Left renal cortex interstitium (tissue), 4 donors: ENCODE data around the gene THAP11. TPM values are rescaled to one million over a fixed set of nuclear protein-coding genes. Genes with fewer than 3 reads are reported as not detected.
A peak's percentile ranks its signal among the peaks of the same experiment; 100 is the strongest.
"Not testable (repeated sequence)": the region's sequence is repeated elsewhere in the genome, so short reads cannot be mapped to it uniquely, and the experiment has no call there.

ENCODE experiments used
- DNase-seq, 4 donors: peaks; one replicate each; pipeline ENCODE4 v3.0.0-alpha.2; 2013; ENCODE audit warnings: low read depth in 4 of 4, low spot score in 2 of 4, missing footprints in 1 of 4
- polyA plus RNA-seq, 4 donors: library from polyadenylated mRNA; unstranded; fragments of 120-200 nt; gene quantifications; one replicate each; pipeline ENCODE4 v1.2.1, GENCODE V29; 2013; ENCODE audit not compliant: insufficient read length in 4 of 4

THAP11 gene
- polyA plus RNA-seq, 4 donors = 26.8 to 40.0 (median 32.0) TPM

DNA sequence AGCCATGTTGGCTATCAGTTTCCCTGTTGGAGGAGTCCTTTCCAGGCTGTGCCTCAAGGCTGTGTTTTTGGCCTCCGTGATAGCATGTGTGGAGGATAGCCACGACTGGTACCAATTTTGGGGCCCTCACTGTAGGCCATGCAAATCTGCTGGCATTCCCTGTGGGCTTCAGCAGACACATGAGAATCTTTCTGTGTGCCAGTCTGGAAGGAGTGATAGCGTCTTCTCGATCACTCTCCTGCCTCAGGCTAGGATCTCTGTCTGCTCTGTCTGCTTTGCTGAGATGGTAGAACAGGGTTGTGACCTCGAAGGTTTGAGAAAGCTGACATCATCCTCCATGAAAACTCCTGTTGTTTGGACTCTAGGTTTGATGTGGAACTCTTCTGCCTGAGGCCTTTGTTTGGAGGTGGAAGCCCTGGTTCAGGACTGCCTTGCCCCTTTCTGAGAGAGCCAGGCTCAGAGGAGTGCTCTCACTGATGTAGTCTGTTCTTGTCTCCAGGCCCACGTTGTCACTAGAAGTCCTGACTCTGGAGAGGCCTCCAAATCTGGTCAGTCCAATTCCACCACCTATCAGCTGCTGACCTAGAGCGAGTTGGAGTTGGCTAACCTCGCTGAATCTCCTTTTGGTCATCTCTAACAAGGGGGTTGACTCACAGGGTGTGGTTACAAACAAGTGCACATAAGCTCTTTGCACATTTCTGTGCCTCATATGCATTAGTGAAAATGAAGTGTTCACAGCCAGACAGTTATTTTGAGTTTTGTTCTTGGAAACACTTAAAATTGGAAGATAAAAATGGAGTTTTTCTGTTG is 18.7 kb downstream of the THAP11 start:
- no peak for DNase-seq

DNA sequence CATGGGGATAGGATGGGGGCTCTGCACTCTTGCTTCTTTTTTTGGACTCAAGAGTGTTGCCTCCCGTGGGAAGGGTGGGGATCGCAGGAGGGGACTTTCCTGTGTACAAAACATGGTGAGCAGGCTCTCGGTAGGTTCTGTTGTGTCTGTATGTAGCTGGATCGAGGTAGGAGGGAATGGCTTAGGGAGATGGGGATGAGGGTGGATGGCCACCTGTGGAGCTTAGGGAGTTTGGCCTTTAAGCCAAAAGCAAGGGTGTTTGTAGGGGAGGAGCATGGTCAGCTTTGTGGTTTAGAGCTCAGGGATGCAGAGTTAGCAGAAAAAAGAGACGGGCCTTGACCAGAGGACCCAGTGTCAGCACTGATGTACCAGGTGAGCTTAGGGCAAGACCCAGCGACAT is 19.8 kb downstream of the THAP11 start:
- no peak for DNase-seq

DNA sequence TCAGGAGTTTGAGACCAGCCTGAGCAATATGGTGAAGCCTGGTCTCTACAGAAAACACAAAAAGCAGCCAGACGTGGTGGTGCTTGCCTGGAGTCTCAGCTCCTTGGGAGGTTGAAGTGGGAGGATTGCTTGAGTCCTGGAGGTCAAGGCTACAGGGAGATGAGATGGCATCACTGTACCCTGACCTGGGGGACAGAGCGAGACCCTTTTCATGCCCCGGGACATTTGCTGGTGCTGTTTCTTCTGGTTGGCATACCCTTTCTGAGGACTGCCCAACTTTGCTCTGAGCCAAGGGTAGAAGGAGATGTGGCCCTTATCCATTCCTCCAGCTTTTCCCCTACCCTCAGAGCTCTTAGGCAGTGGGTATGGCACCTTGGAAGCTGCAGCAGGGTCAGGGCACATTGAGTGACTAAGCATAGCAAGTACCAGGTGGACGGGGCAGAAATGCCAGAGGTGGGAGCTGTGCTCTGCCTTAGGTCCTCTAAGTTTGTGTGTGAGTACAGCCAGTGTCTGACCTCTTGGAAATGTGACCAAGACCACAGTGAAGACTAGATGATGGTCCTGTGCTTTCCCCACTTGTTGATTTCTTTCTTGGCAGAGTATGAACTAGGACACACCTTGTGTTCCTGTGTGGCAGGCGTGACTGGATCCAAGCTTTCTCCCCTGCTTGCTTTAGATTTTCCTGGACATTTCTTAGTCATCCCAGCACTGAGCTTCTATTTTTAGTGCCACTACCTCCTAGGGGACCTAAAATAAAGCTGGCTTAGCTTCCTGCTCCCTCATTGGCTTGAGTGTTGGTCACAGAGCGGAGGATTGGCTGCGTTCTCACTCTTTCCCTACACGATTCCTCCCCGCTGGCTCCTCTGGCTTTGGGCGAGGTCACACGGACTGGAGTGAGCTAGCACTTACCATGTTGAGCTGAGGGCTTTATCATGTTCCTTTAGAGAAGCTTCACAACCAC is 20.8 kb downstream of the THAP11 start:
- DNase-seq = no peak

DNA sequence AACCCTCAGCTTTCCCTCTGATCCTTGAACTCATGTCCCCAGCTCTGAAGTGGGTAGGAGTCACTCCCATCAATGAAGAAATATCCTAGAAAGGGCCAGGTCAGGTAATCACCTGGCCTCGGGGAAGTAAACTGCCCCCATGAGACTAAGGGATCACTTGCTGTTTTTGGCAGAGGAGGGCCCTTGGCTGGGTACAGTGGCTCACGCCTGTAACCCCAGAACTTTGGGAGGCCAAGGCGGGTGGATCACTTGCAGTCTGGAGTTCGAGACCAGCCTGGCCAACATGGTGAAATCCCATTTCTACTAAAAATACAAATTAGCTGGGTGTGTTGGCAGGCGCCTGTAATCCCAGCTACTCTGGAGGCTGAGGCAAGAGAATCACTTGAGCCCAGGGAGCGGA is 21.9 kb downstream of the THAP11 start:
- DNase-seq = not testable (repeated sequence)

DNA sequence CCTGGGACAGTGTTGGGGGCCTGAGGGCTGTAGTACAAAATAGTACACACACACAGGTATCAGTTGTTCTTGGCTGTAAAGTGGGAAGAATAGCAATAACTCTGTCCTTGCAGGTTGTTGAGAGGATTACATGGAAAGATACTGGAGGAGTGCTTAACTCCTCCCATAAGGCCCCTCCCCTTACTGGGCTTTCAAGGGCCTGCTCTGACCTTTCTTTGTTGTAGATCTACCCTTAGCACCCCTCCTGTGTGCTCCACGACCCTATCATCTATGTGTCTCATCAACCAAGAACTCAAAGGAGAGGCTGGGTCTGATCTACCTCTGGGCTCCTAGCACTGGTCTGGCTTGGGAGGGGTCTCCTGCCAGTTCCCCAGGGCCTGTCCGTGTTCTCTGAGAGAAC is 22.5 kb downstream of the THAP11 start:
- DNase-seq = no peak

DNA sequence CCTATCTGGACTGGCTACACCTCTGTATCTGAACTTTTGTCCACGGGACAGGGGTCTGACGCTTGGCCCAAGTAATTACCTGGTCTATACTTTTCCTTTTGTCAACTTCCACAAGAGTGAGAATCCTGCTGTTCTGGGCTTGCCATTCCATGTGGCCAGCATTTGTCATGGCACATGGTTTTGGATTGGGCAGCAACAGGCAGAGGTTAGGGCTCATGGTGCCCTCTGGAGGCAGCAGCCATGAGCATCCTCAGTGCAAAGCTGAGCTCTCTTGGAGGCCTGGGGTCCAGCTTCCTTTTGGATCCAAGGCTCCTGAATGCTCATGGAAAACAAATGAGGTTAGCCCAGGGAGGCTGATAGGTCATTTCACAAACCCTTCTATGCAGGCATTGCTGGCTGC is 23.2 kb downstream of the THAP11 start:
- no peak for DNase-seq

DNA sequence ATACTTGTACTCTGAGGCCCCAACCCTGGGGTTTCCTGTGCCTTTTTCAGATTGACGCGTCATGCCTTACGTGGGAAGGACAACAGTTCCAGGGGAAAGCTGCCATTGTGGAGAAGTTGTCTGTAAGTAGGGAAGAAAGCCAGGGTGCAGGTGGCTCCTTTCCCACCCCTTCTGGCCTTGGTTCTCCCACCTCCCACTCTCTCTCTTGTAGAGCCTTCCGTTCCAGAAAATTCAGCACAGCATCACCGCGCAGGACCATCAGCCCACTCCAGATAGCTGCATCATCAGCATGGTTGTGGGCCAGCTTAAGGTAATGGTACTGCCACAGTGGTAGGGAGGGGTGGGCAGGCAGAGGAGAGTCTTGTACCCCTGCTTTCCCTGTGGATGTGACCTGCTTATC is 26.2 kb downstream of the THAP11 start:
- no peak for DNase-seq

DNA sequence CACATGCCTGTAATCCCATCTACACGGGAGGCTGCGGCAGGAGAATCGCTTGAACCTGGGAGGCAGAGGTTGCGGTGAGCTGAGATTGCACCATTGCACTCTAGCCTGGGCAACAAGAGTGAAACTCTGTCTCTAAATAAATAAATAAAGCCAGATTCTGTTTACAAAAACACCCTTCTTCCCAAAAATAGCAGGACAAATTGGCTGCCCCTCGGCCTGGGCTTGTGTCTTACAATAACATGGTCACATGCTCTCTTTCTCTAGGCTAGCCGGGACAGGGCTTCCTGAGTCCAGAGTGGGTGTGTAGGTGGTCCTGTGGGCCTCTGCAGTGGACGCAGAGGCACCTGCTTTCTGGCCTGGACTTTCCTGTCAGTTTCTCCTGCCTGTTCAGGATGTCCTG is 27.5 kb downstream of the THAP11 start:
- DNase-seq = no peak

DNA sequence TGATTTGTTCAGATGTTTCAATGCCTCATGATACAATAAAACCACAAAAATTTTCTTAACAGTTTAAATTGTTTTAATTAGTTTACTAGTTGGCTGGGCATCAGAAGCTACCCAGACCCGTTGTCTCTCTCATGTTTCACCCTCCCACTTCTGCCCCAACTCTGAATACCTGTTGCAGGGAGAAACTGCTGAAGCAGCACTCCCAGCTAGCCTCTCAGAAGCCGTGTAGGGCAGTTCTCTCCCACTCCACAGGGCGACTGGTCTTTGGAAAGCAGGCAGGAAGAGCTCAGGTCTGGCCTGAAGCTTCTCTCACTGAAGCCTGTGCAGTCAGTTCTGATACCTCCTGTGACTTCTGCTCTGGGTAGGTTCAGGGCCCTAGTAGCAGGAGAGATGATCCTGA is 29.1 kb downstream of the THAP11 start:
- DNase-seq = no peak

DNA sequence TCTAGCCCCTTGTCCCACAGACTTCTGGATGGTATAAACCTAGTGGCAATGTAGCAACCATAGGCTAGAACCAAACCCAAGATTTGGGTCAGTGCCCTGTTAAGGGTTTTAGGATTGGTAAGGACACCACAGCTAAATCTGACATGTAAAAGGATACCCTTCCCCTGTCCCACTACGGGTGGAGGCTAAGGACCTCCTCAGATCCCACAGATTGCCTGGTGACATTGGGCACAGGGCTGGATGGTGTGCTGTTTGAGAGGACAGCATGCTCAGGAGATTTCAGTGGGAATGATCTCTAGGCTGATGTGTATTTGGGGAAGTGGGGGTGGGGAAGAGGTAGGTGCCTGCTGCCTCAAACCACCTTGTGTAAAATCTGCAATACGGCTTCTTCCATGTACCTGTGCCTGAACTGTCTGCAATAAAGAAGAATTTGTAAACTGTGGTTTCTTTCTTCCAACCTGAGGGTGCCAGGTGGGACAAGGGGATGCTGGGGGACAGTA is 30.1 kb downstream of the THAP11 start:
- no peak for DNase-seq

DNA sequence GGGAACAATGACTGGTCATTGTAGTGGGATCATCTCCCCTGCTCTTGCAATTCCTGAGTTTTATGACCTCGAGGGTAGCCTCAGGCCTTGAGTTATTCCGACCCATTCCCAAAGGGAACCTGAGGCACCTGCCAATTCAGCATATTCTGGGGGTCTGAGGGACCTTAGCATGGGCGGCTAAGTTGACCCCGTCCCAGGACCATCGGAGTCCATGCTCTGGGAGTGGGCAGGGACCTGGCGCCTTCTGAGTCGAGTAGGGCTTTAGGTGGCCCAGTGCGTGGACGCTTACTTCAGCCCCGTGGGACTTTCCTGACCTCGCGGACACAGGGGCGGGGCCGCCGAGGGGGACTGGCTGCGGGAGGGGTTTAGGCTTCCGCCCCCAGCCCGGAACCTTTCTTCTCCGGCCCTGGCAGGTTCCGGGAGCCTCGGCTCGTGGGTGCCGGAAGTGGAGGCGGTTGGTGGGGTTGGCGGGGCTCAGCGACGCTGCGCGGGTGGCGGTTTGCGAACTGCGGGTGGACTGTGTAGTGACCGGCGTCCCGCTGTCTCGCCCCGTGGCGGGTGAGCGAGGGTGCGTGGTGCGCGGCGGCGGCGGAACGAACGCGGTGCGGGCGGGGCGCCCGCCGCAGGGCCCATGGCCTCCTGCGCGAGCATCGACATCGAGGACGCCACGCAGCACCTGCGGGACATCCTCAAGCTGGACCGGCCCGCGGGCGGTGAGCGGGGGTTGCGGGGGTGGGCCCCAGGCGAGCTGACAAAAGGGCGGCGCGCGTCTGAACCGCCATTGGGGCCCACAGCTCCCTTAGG is 30.7 kb downstream of the THAP11 start, which contains the start of gene EDC4:
TSS of gene EDC4 (plus strand) at position 422 of the 804 bp plus-strand sequence. CDS start at position 632, 210 bp downstream.
- DNase-seq = peak in 1 of 4 donors; percentile 48

DNA sequence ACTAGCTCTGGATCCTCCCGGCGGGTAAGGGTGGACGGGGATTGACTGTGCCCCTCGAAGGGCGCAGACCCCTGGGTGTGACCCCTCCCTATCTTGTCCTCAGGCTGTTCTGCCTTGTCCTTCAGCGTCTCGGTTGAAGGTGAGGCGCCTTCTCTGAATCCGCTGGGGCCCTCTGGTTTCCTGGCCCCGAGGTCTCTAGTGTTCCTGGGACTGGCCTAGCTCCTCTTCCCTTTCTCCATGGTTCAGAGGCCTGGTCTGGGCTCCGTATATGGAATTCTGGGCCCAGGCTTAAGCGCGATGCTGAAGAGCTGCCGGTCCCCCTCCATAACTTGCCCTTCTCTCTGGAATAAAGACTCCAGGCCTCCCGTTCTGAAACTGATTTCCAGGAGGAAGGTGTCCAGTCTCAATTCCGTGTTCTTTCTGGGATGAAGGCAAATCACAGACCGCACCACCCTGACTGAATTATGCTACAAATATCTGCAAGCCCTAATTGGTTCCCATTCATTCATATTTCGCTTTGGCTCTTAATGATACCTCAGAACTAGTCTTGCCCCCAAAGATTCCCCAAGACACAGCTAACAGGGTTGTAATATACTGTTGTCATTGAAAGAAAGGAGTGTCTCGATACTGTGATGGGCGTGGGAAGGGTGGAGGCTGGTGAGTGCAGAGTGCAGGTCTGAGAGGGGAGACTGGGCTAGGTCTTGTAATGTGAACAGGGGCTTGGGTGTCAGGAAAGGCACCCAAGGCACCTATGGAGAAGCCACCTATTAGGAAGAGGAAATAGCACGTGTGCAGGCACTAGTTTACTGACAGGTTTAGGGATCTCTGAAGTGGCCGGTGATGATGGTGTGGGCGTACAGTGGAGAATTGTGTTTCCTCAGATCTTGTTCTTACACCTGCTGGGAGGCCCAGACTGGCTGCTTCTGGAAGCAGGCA is 31.6 kb downstream of the THAP11 start:
- DNase-seq = no peak

DNA sequence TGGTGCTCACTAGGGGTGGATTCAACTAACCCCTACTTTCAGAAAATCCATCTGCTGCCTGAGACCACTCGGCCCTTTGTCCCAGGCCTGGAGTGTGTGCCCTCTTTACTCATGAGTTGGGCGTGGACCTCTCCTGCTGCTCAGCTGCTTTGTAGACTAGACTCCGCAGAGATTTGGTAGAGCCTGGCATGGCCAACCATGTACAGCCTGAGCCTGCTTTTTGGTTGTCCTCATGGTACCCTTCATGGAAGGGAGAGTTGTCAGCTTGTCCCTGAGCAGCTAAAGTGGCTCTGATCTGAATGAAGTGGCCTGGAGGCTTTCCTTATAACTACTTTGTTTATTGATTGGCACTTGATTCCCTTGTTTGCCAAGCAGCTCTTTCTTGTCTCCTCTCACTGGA is 32.3 kb downstream of the THAP11 start:
- no peak for DNase-seq

DNA sequence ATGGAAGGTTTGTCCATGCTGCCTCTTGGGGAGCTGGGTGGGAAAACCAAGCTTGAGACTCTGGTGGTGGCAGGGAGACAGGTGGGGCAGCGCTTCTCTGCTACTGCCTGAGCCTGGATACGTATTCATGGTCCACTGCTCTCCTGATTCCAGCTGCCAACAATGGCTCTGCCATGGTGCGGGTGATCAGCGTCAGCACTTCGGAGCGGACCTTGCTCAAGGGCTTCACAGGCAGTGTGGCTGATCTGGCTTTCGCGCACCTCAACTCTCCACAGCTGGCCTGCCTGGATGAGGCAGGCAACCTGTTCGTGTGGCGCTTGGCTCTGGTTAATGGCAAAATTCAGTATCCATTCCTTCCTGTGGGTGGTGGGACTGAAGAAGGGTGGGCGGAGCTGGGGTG is 34.9 kb downstream of the THAP11 start:
- DNase-seq = no peak

DNA sequence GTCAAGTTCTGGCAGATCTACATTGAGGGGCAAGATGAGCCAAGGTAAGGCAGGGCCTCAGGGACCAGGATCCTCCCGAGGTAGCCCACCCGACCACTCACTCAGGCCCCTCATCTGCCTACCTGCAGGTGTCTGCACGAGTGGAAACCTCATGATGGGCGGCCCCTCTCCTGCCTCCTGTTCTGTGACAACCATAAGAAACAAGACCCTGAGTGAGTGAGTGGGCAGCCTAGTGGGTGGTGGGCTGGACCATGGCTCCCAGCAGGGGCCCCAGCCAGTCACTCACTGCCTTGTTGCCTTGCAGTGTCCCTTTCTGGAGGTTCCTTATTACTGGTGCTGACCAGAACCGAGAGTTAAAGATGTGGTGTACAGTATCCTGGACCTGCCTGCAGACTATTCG is 36.1 kb downstream of the THAP11 start:
- no peak for DNase-seq

DNA sequence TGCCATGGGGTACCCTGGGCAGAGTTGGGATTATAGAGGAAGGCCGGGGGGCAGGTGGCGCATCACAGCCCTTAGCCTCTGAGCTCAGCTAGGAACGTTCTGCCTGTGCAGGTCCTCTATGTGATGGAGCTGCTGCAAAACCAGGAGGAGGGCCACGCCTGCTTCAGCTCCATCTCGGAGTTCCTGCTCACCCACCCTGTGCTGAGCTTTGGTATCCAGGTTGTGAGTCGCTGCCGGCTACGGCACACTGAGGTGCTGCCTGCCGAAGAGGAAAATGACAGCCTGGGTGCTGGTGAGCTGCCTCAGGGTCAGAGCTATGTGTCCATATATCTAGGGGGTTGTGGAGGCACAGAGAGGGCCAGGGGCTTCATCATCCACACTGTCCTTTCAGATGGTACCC is 36.7 kb downstream of the THAP11 start:
- DNase-seq = no peak

DNA sequence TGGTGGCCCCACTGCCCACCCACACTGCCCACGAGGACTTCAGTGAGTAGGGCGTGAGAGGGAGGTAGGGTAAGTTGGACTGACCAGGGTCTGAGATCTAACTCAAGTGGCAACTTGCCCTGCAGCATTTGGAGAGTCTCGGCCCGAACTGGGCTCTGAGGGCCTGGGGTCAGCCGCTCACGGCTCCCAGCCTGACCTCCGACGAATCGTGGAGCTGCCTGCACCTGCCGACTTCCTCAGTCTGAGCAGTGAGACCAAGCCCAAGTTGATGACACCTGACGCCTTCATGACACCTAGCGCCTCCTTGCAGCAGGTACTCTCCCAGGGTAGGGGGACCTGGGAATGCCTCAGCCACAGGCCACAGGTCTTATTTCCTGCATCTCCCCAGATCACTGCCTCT is 37.3 kb downstream of the THAP11 start:
- DNase-seq = no peak

DNA sequence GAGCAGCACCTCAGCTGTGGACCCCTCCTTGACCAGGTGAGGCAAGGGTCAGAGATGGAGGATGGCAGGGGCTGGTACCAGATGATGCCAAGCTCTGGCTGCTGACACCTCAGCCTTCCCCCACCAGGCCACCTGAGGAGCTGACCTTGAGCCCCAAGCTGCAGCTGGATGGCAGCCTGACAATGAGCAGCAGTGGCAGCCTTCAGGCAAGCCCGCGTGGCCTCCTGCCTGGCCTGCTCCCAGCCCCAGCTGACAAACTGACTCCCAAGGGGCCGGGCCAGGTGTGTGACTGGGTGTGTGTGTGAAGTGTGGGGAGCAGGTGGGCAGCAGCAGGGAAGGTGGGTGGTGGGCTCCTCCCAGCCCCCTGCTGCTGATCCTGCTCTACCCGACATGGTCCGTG is 37.8 kb downstream of the THAP11 start:
- DNase-seq = no peak

DNA sequence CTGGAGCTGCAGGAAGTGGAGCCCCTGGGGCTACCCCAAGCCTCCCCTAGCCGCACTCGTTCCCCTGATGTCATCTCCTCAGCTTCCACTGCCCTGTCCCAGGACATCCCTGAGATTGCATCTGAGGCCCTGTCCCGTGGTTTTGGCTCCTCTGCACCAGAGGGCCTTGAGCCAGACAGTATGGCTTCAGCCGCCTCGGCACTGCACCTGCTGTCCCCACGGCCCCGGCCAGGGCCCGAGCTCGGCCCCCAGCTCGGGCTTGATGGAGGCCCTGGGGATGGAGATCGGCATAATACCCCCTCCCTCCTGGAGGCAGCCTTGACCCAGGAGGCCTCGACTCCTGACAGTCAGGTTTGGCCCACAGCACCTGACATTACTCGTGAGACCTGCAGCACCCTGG is 38.5 kb downstream of the THAP11 start:
- DNase-seq = no peak
